ENCODE results near the gene HSD11B2. TPM values are rescaled to one million over a fixed set of nuclear protein-coding genes. Genes with fewer than 3 reads are reported as not detected.

Gene HSD11B2
- total RNA-seq, 4 donors from 2014 or later: 0.20 to 2.9 (median 0.60) TPM; not detected in 1

GRCh38 chr16:67477960-67478554 is 47.1 kb downstream of the HSD11B2 start:
- H3K27me3 ChIP-seq: no peaks in the 10 kb centered on the region
- H3K4me3 ChIP-seq: no peak overlapping the region
- H3K9me3 ChIP-seq: no peaks in the 10 kb centered on the region
- WGBS, 2 donors: 87 to 91% methylated on average over 8 of the region's 8 CpGs
- H3K36me3 ChIP-seq: no peaks in the 10 kb centered on the region
- TF ChIP-seq CTCF (IDR thresholded peaks at IDR 0.05) (no peak), POLR2A (IDR thresholded peaks at IDR 0.05) (no peak), EP300 (IDR thresholded peaks at IDR 0.05) (no peak)
- DNase-seq (ENCODE audit: low spot score in 2 of 2): no peak
- no peak overlapping the region for H3K27ac ChIP-seq
- peaks cover 0 to 53% (median 22%) of the 10 kb centered on the region in 4 donors for H3K4me1 ChIP-seq

GRCh38 chr16:67480833-67481560 is 50.1 kb downstream of the HSD11B2 start, which contains the start of gene ATP6V0D1:
Gene ATP6V0D1 (minus strand): TSS chr16:67481157. CDS start chr16:67481086, 71 bp downstream.
- Histone ChIP-seq H3K27me3 (no peaks in the 10 kb centered on the region), H3K9me3 (no peaks in the 10 kb centered on the region), H3K36me3 (peaks cover 0 to 16% (median 0%) of the 10 kb centered on the region in 3 donors), H3K4me1 (peaks cover 0 to 52% (median 23%) of the 10 kb centered on the region in 4 donors), H3K27ac (peak within 1 kb of the TSS; percentile 82 to 94 (median 90)), H3K4me3 (peak within 1 kb of the TSS; percentile 87 to 97 (median 90))
- DNase-seq (ENCODE audit: low spot score in 2 of 2): peak; percentile 97 to 98
- WGBS, 2 donors: 0 to 1% methylated on average over 45 to 47 of the region's 57 CpGs
- TF ChIP-seq EP300 (IDR thresholded peaks at IDR 0.05): peak; percentile 94 to 99
- TF ChIP-seq CTCF (IDR thresholded peaks at IDR 0.05): peak; percentile 86 to 98 (median 96)
- peak; percentile 55 to 84 for TF ChIP-seq POLR2A (IDR thresholded peaks at IDR 0.05)

GRCh38 chr16:67481561-67482232 is 50.8 kb downstream of the HSD11B2 start:
- peak overlapping the region; percentile 49 to 94 (median 90) for H3K27ac ChIP-seq
- H3K4me1 ChIP-seq: peaks cover 0 to 48% (median 23%) of the 10 kb centered on the region in 4 donors
- H3K27me3 ChIP-seq: no peaks in the 10 kb centered on the region
- H3K36me3 ChIP-seq: peaks cover 0 to 19% (median 0%) of the 10 kb centered on the region in 3 donors
- WGBS, 2 donors: 9 to 16% methylated on average over 17 of the region's 17 CpGs
- no peak for TF ChIP-seq EP300 (IDR thresholded peaks at IDR 0.05)
- TF ChIP-seq CTCF (IDR thresholded peaks at IDR 0.05): no peak
- no peak for TF ChIP-seq POLR2A (IDR thresholded peaks at IDR 0.05)
- peak overlapping the region; percentile 87 to 97 (median 90) for H3K4me3 ChIP-seq
- H3K9me3 ChIP-seq: no peaks in the 10 kb centered on the region
- peak in 1 of 2 donors; percentile 33 for DNase-seq (ENCODE audit: low spot score in 2 of 2)

- H3K4me3 ChIP-seq: peak overlapping the region in 3 of 4 donors; percentile 87 to 97 (median 91)
- H3K9me3 ChIP-seq: no peaks in the 10 kb centered on the region
- 70 to 78% methylated on average over 23 to 25 of the region's 25 CpGs for WGBS, 2 donors
- TF ChIP-seq CTCF (IDR thresholded peaks at IDR 0.05) (no peak), POLR2A (IDR thresholded peaks at IDR 0.05) (no peak), EP300 (IDR thresholded peaks at IDR 0.05) (no peak)
- peaks cover 0 to 19% (median 0%) of the 10 kb centered on the region in 3 donors for H3K36me3 ChIP-seq
- no peaks in the 10 kb centered on the region for H3K27me3 ChIP-seq
- no peak for DNase-seq (ENCODE audit: low spot score in 2 of 2)
- peak overlapping the region in 3 of 4 donors; percentile 88 to 94 (median 91) for H3K27ac ChIP-seq
- H3K4me1 ChIP-seq: peaks cover 0 to 50% (median 23%) of the 10 kb centered on the region in 4 donors
Observed at GRCh38 chr16:67482233-67482924, 51.5 kb downstream of the HSD11B2 start.

Measured in tibial nerve (tissue), 4 donors.